Neuronal stem cell (in vitro differentiated cells): ENCODE results near the gene FBXO3.
A peak's percentile ranks its signal among the peaks of the same experiment; 100 is the strongest.

Experiments used
- DNase-seq: peaks from one replicate; pipeline ENCODE4 v3.0.0-alpha.2; 2013; ENCODE audit warnings: low spot score
- H2AFZ ChIP-seq: one replicate; pipeline ENCODE4 v1.6.1; 2013; ENCODE audit warnings: mild to moderate bottlenecking, low read length, inconsistent platforms
- H2AK5ac ChIP-seq: 2 replicates; pipeline ENCODE4 v1.6.1; 2013; ENCODE audit warnings: low read depth, mild to moderate bottlenecking, inconsistent platforms, low read length, moderate library complexity, mixed read lengths
- H2BK120ac ChIP-seq: 2 replicates; pipeline ENCODE4 v1.6.1; 2013; ENCODE audit warnings: low read depth, mild to moderate bottlenecking, inconsistent platforms, low read length, moderate library complexity, mixed read lengths
- H2BK12ac ChIP-seq: one replicate; pipeline ENCODE4 v1.6.1; 2013; ENCODE audit warnings: low read length, inconsistent platforms
- H2BK15ac ChIP-seq: 2 replicates; pipeline ENCODE4 v1.6.1; 2013; ENCODE audit warnings: mild to moderate bottlenecking, low read length, inconsistent platforms, mixed read lengths
- H2BK5ac ChIP-seq: one replicate; pipeline ENCODE4 v1.6.1; 2013; ENCODE audit warnings: inconsistent platforms, mild to moderate bottlenecking, low read length, moderate library complexity
- H3K14ac ChIP-seq: one replicate; pipeline ENCODE4 v1.6.1; 2013; ENCODE audit warnings: low read length, inconsistent platforms
- H3K18ac ChIP-seq: 2 replicates; pipeline ENCODE4 v1.6.1; 2013; ENCODE audit warnings: low read length, inconsistent platforms
- H3K23ac ChIP-seq: 2 replicates; pipeline ENCODE4 v1.6.1; 2013; ENCODE audit warnings: low read depth, mild to moderate bottlenecking, mixed read lengths, low read length, inconsistent platforms; ENCODE audit not compliant: poor library complexity
- H3K27ac ChIP-seq: replicated peaks from 3 replicates; pipeline ENCODE4 v1.5.1; 2013; ENCODE audit warnings: low read length, inconsistent platforms
- H3K27me3 ChIP-seq, 3 experiments: 2 replicates each; pipeline ENCODE4 v1.6.1; 2013; ENCODE audit warnings: low read length in 3 of 3, mild to moderate bottlenecking in 2 of 3, inconsistent platforms in 1 of 3, low read depth in 1 of 3, mixed read lengths in 1 of 3, moderate library complexity in 1 of 3; ENCODE audit not compliant: control insufficient read depth in 3 of 3, insufficient read depth in 3 of 3
- H3K36me3 ChIP-seq, 2 donors: replicated peaks in 1 of 2; 2 replicates each; pipeline ENCODE4 v1.6.1; 2013; ENCODE audit warnings: low read length in 2 of 2; ENCODE audit not compliant: control insufficient read depth in 2 of 2, insufficient read depth in 2 of 2
- H3K4ac ChIP-seq: 2 replicates; pipeline ENCODE4 v1.6.1; 2013; ENCODE audit warnings: inconsistent platforms, mild to moderate bottlenecking, low read length, moderate library complexity
- H3K4me1 ChIP-seq, 2 donors: 1 replicate in 1 of 2; 2 replicates in 1 of 2; pipeline ENCODE4 v1.6.1; 2013; ENCODE audit warnings: low read length in 2 of 2, low read depth in 1 of 2; ENCODE audit not compliant: control insufficient read depth in 2 of 2, insufficient read depth in 1 of 2
- H3K4me2 ChIP-seq: one replicate; pipeline ENCODE4 v1.6.1; 2013; ENCODE audit warnings: mild to moderate bottlenecking, low read length, inconsistent platforms; ENCODE audit not compliant: insufficient read depth, poor library complexity, severe bottlenecking
- H3K4me3 ChIP-seq, 2 donors: 2 replicates each; pipeline ENCODE4 v1.5.1; 2013; ENCODE audit warnings: low read length in 2 of 2, mild to moderate bottlenecking in 2 of 2, inconsistent platforms in 1 of 2, moderate library complexity in 1 of 2
- H3K79me1 ChIP-seq: one replicate; pipeline ENCODE4 v1.6.1; 2013; ENCODE audit warnings: low read depth, mild to moderate bottlenecking, inconsistent platforms, low read length, moderate library complexity
- H3K9ac ChIP-seq: one replicate; pipeline ENCODE4 v1.6.1; 2013; ENCODE audit warnings: mild to moderate bottlenecking, low read depth, low read length, inconsistent platforms; ENCODE audit not compliant: poor library complexity
- H3K9me3 ChIP-seq, 2 donors: replicated peaks in 1 of 2; 2 replicates each; pipeline versions ENCODE3 to v1.6.1; 2013; ENCODE audit warnings: low read length in 2 of 2, mild to moderate bottlenecking in 2 of 2, inconsistent platforms in 1 of 2, low read depth in 1 of 2, mixed read lengths in 1 of 2, moderate library complexity in 1 of 2; ENCODE audit not compliant: control insufficient read depth in 2 of 2, insufficient read depth in 1 of 2
- H4K8ac ChIP-seq: one replicate; pipeline ENCODE4 v1.6.1; 2013; ENCODE audit warnings: low read depth, mild to moderate bottlenecking, inconsistent platforms, low read length, moderate library complexity
- H4K91ac ChIP-seq: one replicate; pipeline ENCODE4 v1.6.1; 2013; ENCODE audit warnings: low read length, low read depth, mild to moderate bottlenecking, inconsistent platforms; ENCODE audit not compliant: poor library complexity
- WGBS, 2 donors: extraction: QIAGEN DNeasy Blood & Tissue Kit; methylation state at CpG; one replicate each; pipeline ENCODE4 v1.1.7; 2013; ENCODE audit warnings: missing lambda C conversion rate in 2 of 2, mixed read lengths in 1 of 2; ENCODE audit not compliant: insufficient read length in 2 of 2, insufficient replicate concordance in 1 of 2; ENCODE audit errors: extremely low coverage in 2 of 2; 5-methylcytosine and 5-hydroxymethylcytosine counted together

Gene FBXO3

GRCh38 chr11:33808228-33808828 lies 34.0 kb upstream of the FBXO3 start:
- H3K4ac ChIP-seq, result no peak overlapping the region
- DNase-seq, result peak; percentile 90
- no peak overlapping the region for H3K4me3 ChIP-seq
- WGBS, 2 donors, result no CpG with 5 or more reads among the region's 12 CpGs
- H4K91ac ChIP-seq, result no peak overlapping the region
- no peaks in the 10 kb centered on the region for H3K36me3 ChIP-seq
- no peak overlapping the region for H3K14ac ChIP-seq
- peak overlapping the region; percentile 49 for H2AFZ ChIP-seq
- H2BK12ac ChIP-seq, result no peak overlapping the region
- H3K18ac ChIP-seq, result peak overlapping the region; percentile 38
- H2BK5ac ChIP-seq, result no peak overlapping the region
- peaks cover 0 to 62% (median 0%) of the 10 kb centered on the region in 3 experiments for H3K27me3 ChIP-seq
- H4K8ac ChIP-seq, result no peak overlapping the region
- no peaks in the 10 kb centered on the region for H3K79me1 ChIP-seq
- peaks cover 0 to 1% of the 10 kb centered on the region in 2 donors for H3K4me1 ChIP-seq
- H3K9ac ChIP-seq, result no peak overlapping the region
- H3K9me3 ChIP-seq, result no peaks in the 10 kb centered on the region
- H3K4me2 ChIP-seq, result no peak overlapping the region
- H3K23ac ChIP-seq, result peak overlapping the region; percentile 6
- no peak overlapping the region for H2BK120ac ChIP-seq
- no peak overlapping the region for H2BK15ac ChIP-seq
- H3K27ac ChIP-seq, result no peak overlapping the region
- no peak overlapping the region for H2AK5ac ChIP-seq

GRCh38 chr11:33804471-33804870 lies 30.2 kb upstream of the FBXO3 start:
- no peak overlapping the region for H2BK120ac ChIP-seq
- no peak overlapping the region for H2BK12ac ChIP-seq
- no peak overlapping the region for H2AK5ac ChIP-seq
- peaks cover 0 to 75% (median 8%) of the 10 kb centered on the region in 3 experiments for H3K27me3 ChIP-seq
- H3K14ac ChIP-seq, result no peak overlapping the region
- H3K36me3 ChIP-seq, result no peaks in the 10 kb centered on the region
- no peak overlapping the region for H3K4me2 ChIP-seq
- no peaks in the 10 kb centered on the region for H3K9me3 ChIP-seq
- no peak for DNase-seq
- WGBS, 2 donors, result no CpG with 5 or more reads among the region's 2 CpGs
- H3K18ac ChIP-seq, result no peak overlapping the region
- H3K4me3 ChIP-seq, result no peak overlapping the region
- H3K27ac ChIP-seq, result no peak overlapping the region
- H4K91ac ChIP-seq, result no peak overlapping the region
- H4K8ac ChIP-seq, result no peak overlapping the region
- no peaks in the 10 kb centered on the region for H3K79me1 ChIP-seq
- H2BK5ac ChIP-seq, result no peak overlapping the region
- H2BK15ac ChIP-seq, result no peak overlapping the region
- no peak overlapping the region for H3K4ac ChIP-seq
- no peak overlapping the region for H3K23ac ChIP-seq
- no peak overlapping the region for H2AFZ ChIP-seq
- H3K9ac ChIP-seq, result no peak overlapping the region
- peaks cover 0 to 1% of the 10 kb centered on the region in 2 donors for H3K4me1 ChIP-seq

GRCh38 chr11:33802194-33802950 lies 28.1 kb upstream of the FBXO3 start:
- H3K27ac ChIP-seq, result no peak overlapping the region
- no peak overlapping the region for H2BK5ac ChIP-seq
- H3K4ac ChIP-seq, result no peak overlapping the region
- no peaks in the 10 kb centered on the region for H3K79me1 ChIP-seq
- H4K91ac ChIP-seq, result no peak overlapping the region
- DNase-seq, result peak; percentile 82
- H3K9ac ChIP-seq, result peak overlapping the region; percentile 7
- no peak overlapping the region for H4K8ac ChIP-seq
- H2BK120ac ChIP-seq, result no peak overlapping the region
- no peaks in the 10 kb centered on the region for H3K4me1 ChIP-seq
- H2AK5ac ChIP-seq, result no peak overlapping the region
- peak overlapping the region; percentile 11 for H3K18ac ChIP-seq
- no peak overlapping the region for H3K23ac ChIP-seq
- no peak overlapping the region for H2BK15ac ChIP-seq
- no CpG with 5 or more reads among the region's 18 CpGs for WGBS, 2 donors
- no peak overlapping the region for H2BK12ac ChIP-seq
- H3K14ac ChIP-seq, result no peak overlapping the region
- no peaks in the 10 kb centered on the region for H3K36me3 ChIP-seq
- H2AFZ ChIP-seq, result peak overlapping the region; percentile 91
- no peaks in the 10 kb centered on the region for H3K9me3 ChIP-seq
- H3K4me3 ChIP-seq, result peak overlapping the region; percentile 39 to 77
- H3K27me3 ChIP-seq, result peaks cover 0 to 79% (median 8%) of the 10 kb centered on the region in 3 experiments
- peak overlapping the region; percentile 82 for H3K4me2 ChIP-seq

GRCh38 chr11:33801821-33802193 lies 27.5 kb upstream of the FBXO3 start:
- H2BK12ac ChIP-seq, result no peak overlapping the region
- no peak overlapping the region for H3K27ac ChIP-seq
- H3K4me1 ChIP-seq, result no peaks in the 10 kb centered on the region
- H3K14ac ChIP-seq, result no peak overlapping the region
- H3K27me3 ChIP-seq, result peaks cover 0 to 79% (median 8%) of the 10 kb centered on the region in 3 experiments
- no peak overlapping the region for H3K9ac ChIP-seq
- no peaks in the 10 kb centered on the region for H3K9me3 ChIP-seq
- H3K4me3 ChIP-seq, result peak overlapping the region in 1 of 2 donors; percentile 39
- no peaks in the 10 kb centered on the region for H3K79me1 ChIP-seq
- H2AK5ac ChIP-seq, result no peak overlapping the region
- no peak overlapping the region for H2BK5ac ChIP-seq
- H3K23ac ChIP-seq, result no peak overlapping the region
- no peak overlapping the region for H2BK120ac ChIP-seq
- no peak overlapping the region for H3K18ac ChIP-seq
- H3K36me3 ChIP-seq, result no peaks in the 10 kb centered on the region
- H3K4me2 ChIP-seq, result peak overlapping the region; percentile 82
- H3K4ac ChIP-seq, result no peak overlapping the region
- no CpG with 5 or more reads among the region's 7 CpGs for WGBS, 2 donors
- H2AFZ ChIP-seq, result peak overlapping the region; percentile 91
- H4K8ac ChIP-seq, result no peak overlapping the region
- H4K91ac ChIP-seq, result no peak overlapping the region
- no peak overlapping the region for H2BK15ac ChIP-seq
- DNase-seq, result no peak
